ENCODE results near the gene SOCS7.

- TF ChIP-seq, protein P1, sequence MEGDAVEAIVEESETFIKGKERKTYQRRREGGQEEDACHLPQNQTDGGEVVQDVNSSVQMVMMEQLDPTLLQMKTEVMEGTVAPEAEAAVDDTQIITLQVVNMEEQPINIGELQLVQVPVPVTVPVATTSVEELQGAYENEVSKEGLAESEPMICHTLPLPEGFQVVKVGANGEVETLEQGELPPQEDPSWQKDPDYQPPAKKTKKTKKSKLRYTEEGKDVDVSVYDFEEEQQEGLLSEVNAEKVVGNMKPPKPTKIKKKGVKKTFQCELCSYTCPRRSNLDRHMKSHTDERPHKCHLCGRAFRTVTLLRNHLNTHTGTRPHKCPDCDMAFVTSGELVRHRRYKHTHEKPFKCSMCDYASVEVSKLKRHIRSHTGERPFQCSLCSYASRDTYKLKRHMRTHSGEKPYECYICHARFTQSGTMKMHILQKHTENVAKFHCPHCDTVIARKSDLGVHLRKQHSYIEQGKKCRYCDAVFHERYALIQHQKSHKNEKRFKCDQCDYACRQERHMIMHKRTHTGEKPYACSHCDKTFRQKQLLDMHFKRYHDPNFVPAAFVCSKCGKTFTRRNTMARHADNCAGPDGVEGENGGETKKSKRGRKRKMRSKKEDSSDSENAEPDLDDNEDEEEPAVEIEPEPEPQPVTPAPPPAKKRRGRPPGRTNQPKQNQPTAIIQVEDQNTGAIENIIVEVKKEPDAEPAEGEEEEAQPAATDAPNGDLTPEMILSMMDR (IDR thresholded peaks at IDR 0.05) = no peak
- TF ChIP-seq POLR2A (IDR thresholded peaks at IDR 0.05) (no peak), POLR2AphosphoS5 (IDR thresholded peaks at IDR 0.05; ENCODE audit: insufficient read depth in 1 of 2, low read depth in 1 of 2) (no peak)
Observed at GRCh38 chr17:38315497-38315896, 36.1 kb upstream of the SOCS7 start.
